ENCODE measurements around the gene SOD3. TPM values are rescaled to one million over a fixed set of nuclear protein-coding genes. Genes with fewer than 3 reads are reported as not detected.

The SOD3 gene
- total RNA-seq, 1 donor from 2014 or later, result not detected

DNA sequence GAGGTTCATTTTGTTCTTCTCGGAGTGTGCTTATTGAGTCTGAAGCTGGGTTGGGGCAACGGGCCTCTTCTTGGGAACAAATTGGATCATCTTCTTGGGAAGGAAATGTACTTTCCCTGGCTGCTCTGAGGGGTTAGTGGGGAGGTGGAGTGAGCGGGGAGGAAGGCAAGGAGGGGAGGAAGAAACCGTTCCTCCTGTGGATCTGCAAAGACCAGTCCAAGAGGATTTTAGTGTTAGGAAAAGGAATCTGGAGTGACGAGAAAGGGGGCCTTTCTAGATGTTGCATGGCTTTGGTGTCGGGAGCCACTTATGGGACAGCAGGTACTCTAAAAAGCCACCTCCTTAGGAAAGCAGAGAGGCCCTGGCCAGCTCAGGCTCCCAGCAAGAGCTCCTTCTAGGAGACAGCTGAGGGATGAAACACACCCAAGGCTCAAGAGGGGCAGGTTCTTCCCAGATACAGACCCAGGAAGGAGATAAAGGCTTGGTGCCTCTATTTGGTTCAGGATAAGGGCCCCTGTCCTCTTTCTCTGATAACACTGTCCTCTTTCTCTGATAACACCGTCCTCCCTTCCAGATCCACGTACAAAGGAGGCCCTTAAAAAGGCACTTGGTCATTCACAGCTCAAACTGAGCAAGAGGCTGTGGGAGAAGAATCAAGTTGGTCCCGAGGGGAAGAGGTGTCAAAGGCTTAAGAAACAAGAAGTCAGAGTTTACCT lies 451 bp downstream of the SOD3 start:
- no peak overlapping the region for H3K4me3 Mint-ChIP-seq (ENCODE audit: unreplicated experiment)
- H3K9me3 Mint-ChIP-seq (ENCODE audit: unreplicated experiment), result peaks cover 5% of the 10 kb centered on the region
- peaks cover 7% of the 10 kb centered on the region for H3K4me1 Mint-ChIP-seq (ENCODE audit: low read depth, unreplicated experiment)
- peaks cover 12% of the 10 kb centered on the region for H3K36me3 Mint-ChIP-seq (ENCODE audit: unreplicated experiment)
- H3K27ac Mint-ChIP-seq (ENCODE audit: unreplicated experiment), result no peak overlapping the region
- TF ChIP-seq CTCF (IDR thresholded peaks at IDR 0.05; ENCODE audit: partially characterized antibody, unreplicated experiment), result no peak
- no peak for DNase-seq
- peaks cover 11% of the 10 kb centered on the region for H3K27me3 Mint-ChIP-seq (ENCODE audit: unreplicated experiment)

GRCh38 chr4:24796620-24797019 lies 1.2 kb downstream of the SOD3 start:
- Mint-ChIP-seq H3K36me3 (ENCODE audit: unreplicated experiment) (peaks cover 12% of the 10 kb centered on the region), H3K27me3 (ENCODE audit: unreplicated experiment) (peaks cover 11% of the 10 kb centered on the region), H3K4me1 (ENCODE audit: low read depth, unreplicated experiment) (peaks cover 8% of the 10 kb centered on the region), H3K9me3 (ENCODE audit: unreplicated experiment) (peaks cover 5% of the 10 kb centered on the region), H3K4me3 (ENCODE audit: unreplicated experiment) (no peak overlapping the region), H3K27ac (ENCODE audit: unreplicated experiment) (no peak overlapping the region)
- no peak for TF ChIP-seq CTCF (IDR thresholded peaks at IDR 0.05; ENCODE audit: partially characterized antibody, unreplicated experiment)
- DNase-seq, result no peak

GRCh38 chr4:24798036-24798610 lies 2.8 kb downstream of the SOD3 start:
- Mint-ChIP-seq H3K4me1 (ENCODE audit: low read depth, unreplicated experiment) (peaks cover 13% of the 10 kb centered on the region), H3K4me3 (ENCODE audit: unreplicated experiment) (no peak overlapping the region), H3K27ac (ENCODE audit: unreplicated experiment) (no peak overlapping the region), H3K36me3 (ENCODE audit: unreplicated experiment) (peaks cover 12% of the 10 kb centered on the region), H3K27me3 (ENCODE audit: unreplicated experiment) (peaks cover 11% of the 10 kb centered on the region), H3K9me3 (ENCODE audit: unreplicated experiment) (peaks cover 5% of the 10 kb centered on the region)
- no peak for DNase-seq
- TF ChIP-seq CTCF (IDR thresholded peaks at IDR 0.05; ENCODE audit: partially characterized antibody, unreplicated experiment), result no peak

- no peak for DNase-seq
- H3K9me3 Mint-ChIP-seq (ENCODE audit: unreplicated experiment), result peaks cover 5% of the 10 kb centered on the region
- H3K27ac Mint-ChIP-seq (ENCODE audit: unreplicated experiment), result no peak overlapping the region
- no peak overlapping the region for H3K4me3 Mint-ChIP-seq (ENCODE audit: unreplicated experiment)
- peaks cover 14% of the 10 kb centered on the region for H3K27me3 Mint-ChIP-seq (ENCODE audit: unreplicated experiment)
- H3K36me3 Mint-ChIP-seq (ENCODE audit: unreplicated experiment), result peaks cover 12% of the 10 kb centered on the region
- H3K4me1 Mint-ChIP-seq (ENCODE audit: low read depth, unreplicated experiment), result peaks cover 13% of the 10 kb centered on the region
- TF ChIP-seq CTCF (IDR thresholded peaks at IDR 0.05; ENCODE audit: partially characterized antibody, unreplicated experiment), result no peak
Observed at GRCh38 chr4:24799196-24799543, 3.8 kb downstream of the SOD3 start.
